RWPE2 (cell line): ENCODE data around the gene ZNF117.
A peak's percentile ranks its signal among the peaks of the same experiment; 100 is the strongest.
"Not testable (repeated sequence)": the region's sequence is repeated elsewhere in the genome, so short reads cannot be mapped to it uniquely, and the experiment has no call there.

Experiments
- ATAC-seq: fragments of 200-7000 bp; cut with Tn5 transposase; 3 replicates; pipeline ENCODE4 v1.9.1; 2021; ENCODE audit warnings: low read depth
- DNase-seq: peaks from one replicate; pipeline ENCODE4 v3.0.0-alpha.2; 2020; ENCODE audit warnings: low spot score
- H3K27ac ChIP-seq: fragments of 450-650 bp; 2 replicates; pipeline ENCODE4 v1.5.1; 2017; ENCODE audit warnings: mild to moderate bottlenecking; ENCODE audit not compliant: poor library complexity, severe bottlenecking
- H3K27me3 ChIP-seq: fragments of 250-450 bp; sonication (Bioruptor Pico); 2 replicates; pipeline ENCODE4 v1.5.1; 2021; ENCODE audit warnings: mild to moderate bottlenecking, moderate library complexity; ENCODE audit not compliant: insufficient read depth, poor library complexity, severe bottlenecking
- H3K36me3 ChIP-seq: fragments of 250-450 bp; sonication (Bioruptor Pico); 2 replicates; pipeline ENCODE4 v1.5.1; 2020; ENCODE audit warnings: low read depth, mild to moderate bottlenecking, moderate library complexity
- H3K4me1 ChIP-seq: fragments of 250-450 bp; sonication (Bioruptor Pico); 2 replicates; pipeline ENCODE4 v1.5.1; 2021; ENCODE audit warnings: mild to moderate bottlenecking, moderate library complexity; ENCODE audit not compliant: insufficient read depth, poor library complexity, severe bottlenecking
- H3K4me3 ChIP-seq: fragments of 250-450 bp; sonication (Bioruptor Pico); 2 replicates; pipeline ENCODE4 v1.5.1; 2021; ENCODE audit warnings: mild to moderate bottlenecking, moderate library complexity; ENCODE audit not compliant: severe bottlenecking
- H3K9me3 ChIP-seq: fragments of 250-450 bp; sonication (Bioruptor Pico); 2 replicates; pipeline ENCODE4 v1.5.1; 2021; ENCODE audit warnings: mild to moderate bottlenecking, moderate library complexity; ENCODE audit not compliant: severe bottlenecking
- TF ChIP-seq, protein P1 (sequence below): fragments of 450-650 bp; IDR thresholded peaks from one replicate; pipeline ENCODE4 v1.5.1; 2017; ENCODE audit warnings: mild to moderate bottlenecking, moderate library complexity; ENCODE audit not compliant: poor library complexity, severe bottlenecking

The ZNF117 gene

DNA sequence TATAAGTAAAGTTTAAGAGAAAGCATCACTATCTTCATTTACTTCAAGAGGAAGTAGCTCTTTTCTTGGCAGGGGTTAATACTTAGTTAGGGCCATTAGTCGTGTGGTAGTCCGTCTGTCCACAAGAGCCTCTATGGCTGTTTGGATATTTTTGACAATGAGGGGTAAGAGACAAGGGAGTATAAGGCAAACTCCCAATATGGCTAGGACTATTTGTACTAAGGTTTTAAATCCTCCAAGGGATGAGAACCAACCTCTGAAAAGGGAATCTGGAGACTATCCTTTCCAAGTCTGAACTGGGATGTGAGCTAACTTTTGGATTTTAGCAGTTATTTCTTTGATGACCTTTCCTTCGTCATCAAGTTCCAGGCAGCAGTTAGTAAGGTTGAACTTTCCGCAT is at the start of gene ZNF117:
TSS of gene ZNF117 (minus strand) at position 101 of the 400 bp plus-strand sequence.
- H3K27me3 ChIP-seq: no peaks in the 10 kb centered on the region
- H3K9me3 ChIP-seq: peaks cover 7% of the 10 kb centered on the region
- no peak within 1 kb of the TSS for H3K4me3 ChIP-seq
- H3K4me1 ChIP-seq: no peaks in the 10 kb centered on the region
- H3K36me3 ChIP-seq: no peaks in the 10 kb centered on the region
- TF ChIP-seq, protein P1, sequence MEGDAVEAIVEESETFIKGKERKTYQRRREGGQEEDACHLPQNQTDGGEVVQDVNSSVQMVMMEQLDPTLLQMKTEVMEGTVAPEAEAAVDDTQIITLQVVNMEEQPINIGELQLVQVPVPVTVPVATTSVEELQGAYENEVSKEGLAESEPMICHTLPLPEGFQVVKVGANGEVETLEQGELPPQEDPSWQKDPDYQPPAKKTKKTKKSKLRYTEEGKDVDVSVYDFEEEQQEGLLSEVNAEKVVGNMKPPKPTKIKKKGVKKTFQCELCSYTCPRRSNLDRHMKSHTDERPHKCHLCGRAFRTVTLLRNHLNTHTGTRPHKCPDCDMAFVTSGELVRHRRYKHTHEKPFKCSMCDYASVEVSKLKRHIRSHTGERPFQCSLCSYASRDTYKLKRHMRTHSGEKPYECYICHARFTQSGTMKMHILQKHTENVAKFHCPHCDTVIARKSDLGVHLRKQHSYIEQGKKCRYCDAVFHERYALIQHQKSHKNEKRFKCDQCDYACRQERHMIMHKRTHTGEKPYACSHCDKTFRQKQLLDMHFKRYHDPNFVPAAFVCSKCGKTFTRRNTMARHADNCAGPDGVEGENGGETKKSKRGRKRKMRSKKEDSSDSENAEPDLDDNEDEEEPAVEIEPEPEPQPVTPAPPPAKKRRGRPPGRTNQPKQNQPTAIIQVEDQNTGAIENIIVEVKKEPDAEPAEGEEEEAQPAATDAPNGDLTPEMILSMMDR: no peak
- DNase-seq (no peak), ATAC-seq (no peak)
- H3K27ac ChIP-seq: no peak within 1 kb of the TSS

DNA sequence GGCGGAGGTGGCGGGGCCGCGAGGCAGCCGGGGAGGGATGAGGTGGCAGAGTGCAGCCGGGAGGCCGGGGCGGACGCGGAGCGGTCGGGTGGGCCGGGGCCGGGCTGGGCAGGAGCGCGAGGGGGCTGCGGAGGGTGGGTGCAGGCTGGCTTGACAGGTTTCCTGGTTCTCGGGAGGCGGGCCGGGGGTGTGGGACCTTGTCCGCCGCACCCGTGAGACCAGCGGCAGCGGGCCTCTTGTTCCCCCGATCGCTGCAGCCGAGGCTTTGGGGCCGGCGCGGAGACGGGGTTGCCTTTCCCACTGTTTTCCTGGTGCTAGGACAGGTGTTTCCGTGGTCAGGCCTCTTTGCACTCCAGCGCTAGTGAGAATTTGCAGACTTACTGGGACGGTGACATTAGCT is 47.9 kb upstream of the ZNF117 start:
- peak; percentile 41; the same call in 2 of the 3 replicates for ATAC-seq
- not testable (repeated sequence) for H3K36me3 ChIP-seq, H3K27me3 ChIP-seq, H3K4me1 ChIP-seq, H3K9me3 ChIP-seq, DNase-seq
- H3K4me3 ChIP-seq: peak overlapping the region; percentile 55
- H3K27ac ChIP-seq: peak overlapping the region; percentile 13

DNA sequence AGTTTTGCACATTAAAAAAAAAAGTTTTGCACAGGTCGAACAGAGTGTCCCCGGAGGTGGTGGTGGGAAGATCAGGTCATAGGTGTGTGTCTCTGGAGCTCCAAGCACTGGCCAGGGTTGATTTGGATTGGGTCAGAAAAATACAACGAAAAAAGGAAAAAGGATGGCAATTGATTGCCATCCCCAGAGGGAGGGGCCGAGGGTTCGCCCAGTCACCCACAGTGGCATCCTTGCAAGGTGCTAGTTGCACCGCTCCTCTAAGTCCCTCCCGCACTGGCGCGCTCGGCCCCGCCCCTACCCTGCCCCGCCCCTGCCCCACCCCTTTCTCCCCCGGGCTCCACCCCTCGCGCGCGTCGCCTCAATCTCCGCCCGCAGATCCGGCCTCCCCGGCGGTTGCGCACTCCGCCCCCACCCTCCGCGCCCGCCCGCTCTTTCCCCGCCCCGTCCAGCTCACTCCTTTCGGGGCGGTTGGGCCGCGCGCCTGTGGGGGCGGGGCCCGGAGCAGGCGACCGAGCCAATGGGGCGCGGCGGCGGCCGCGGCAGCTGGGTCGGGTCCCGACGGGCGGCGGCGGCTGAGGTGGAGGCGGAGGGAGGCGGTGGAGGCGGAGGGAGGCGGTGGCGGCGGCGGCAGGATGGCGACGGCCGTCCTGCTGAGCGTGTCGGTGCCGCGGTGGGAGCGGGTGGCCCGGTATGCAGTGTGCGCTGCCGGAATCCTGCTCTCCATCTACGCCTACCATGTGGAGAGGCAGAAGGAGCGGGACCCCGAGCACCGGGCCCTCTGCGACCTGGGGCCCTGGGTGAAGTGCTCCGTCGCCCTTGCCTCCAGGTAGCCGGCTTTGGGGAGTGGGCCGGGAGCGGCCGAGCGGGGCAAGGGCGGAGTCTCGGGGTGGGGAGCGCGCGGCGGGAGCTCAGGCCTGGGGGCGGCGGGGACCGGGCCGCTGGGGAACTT is 47.2 kb upstream of the ZNF117 start:
- Histone ChIP-seq H3K4me1 (peaks cover 7% of the 10 kb centered on the region), H3K27me3 (no peaks in the 10 kb centered on the region), H3K27ac (peak overlapping the region; percentile 13), H3K4me3 (peak overlapping the region; percentile 55), H3K9me3 (no peaks in the 10 kb centered on the region), H3K36me3 (no peaks in the 10 kb centered on the region)
- peak; percentile 81 for ATAC-seq
- DNase-seq: peak; percentile 90
- TF ChIP-seq, protein P1: no peak

DNA sequence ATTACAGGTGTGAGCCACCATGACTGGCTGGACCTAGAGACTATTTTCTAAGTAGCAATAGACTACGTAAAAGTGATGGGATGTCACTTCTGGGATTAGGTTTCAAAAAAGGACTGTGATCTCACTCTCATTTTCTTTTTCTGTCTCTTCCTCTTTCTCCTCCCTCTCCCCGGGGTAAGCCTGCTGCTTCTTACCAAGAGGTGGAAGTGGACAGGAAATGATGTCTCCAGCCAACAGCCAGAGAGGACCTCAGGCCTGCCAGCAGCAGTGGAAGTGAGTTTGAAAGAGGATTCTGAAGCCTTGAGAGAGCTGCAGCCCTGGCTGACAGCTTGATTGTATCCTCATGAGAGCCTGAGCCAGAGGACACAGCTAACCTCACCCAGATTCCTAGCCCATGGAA is 45.7 kb upstream of the ZNF117 start:
- H3K4me3 ChIP-seq, H3K9me3 ChIP-seq, H3K4me1 ChIP-seq, H3K27ac ChIP-seq, ATAC-seq, DNase-seq, H3K36me3 ChIP-seq, H3K27me3 ChIP-seq: not testable (repeated sequence)

DNA sequence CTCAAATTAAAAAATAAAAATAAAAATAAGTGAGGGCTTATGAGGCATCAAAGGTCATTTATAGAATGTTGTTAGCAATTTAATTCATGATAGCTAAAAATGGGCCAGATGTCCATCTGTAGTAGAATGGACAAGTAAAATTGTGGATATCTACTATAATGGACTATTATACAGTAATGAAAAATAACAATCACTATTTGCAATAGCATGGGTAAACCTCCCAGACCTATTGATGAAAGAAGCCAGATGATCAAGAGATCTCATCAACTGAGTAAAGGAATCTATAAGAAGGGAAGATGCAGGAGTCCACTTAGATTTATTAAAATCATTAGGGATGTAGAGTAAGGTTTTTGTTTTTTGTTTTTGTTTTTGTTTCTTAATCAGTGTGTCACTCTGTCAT is 44.6 kb upstream of the ZNF117 start:
- not testable (repeated sequence) for H3K4me3 ChIP-seq, H3K4me1 ChIP-seq, H3K27me3 ChIP-seq, H3K36me3 ChIP-seq, H3K9me3 ChIP-seq, H3K27ac ChIP-seq, ATAC-seq, DNase-seq

DNA sequence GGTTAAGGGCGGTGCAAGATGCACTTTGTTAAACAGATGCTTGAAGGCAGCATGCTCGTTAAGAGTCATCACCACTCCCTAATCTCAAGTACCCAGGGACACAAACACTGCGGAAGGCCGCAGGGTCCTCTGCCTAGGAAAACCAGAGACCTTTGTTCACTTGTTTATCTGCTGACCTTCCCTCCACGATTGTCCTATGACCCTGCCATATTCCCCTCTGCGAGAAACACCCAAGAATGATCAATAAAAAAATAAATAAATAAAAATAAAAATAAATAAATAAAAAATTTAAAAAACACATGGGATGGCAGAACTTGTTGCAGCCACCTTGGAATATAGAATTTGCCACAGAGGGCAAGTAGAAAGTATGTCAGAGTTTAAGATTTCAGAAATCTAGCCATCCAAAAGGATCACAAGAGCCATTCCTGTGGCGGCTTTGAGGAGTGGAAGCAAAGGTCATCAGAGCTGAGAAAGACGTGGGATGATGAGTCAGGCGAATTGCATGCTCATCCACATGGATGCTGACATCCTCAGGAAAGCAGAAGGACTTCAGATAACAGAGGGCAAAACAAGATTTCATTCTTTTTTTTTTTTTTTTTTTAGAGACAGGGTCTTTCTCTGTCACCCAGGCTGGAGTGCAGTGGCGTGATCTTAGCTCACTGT is 43.4 kb upstream of the ZNF117 start:
- H3K36me3 ChIP-seq, H3K9me3 ChIP-seq, DNase-seq, H3K4me1 ChIP-seq, H3K27me3 ChIP-seq, H3K27ac ChIP-seq, H3K4me3 ChIP-seq, ATAC-seq: not testable (repeated sequence)

DNA sequence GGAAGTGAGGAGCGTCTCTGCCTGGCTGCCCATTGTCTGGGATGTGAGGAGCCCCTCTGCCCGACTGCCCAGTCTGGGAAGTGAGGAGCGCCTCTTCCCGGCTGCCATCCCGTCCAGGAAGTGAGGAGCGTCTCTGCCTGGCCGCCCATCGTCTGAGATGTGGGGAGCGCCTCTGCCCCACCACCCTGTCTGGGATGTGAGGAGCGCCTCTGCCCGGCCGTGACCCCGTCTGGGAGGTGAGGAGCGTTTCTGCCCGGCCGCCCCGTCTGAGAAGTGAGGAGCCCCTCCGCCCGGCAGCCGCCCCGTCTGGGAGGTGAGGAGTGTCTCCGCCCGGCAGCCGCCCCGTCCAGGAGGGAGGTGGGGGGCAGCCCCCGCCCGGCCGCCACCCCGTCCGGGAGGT is 42.6 kb upstream of the ZNF117 start:
- not testable (repeated sequence) for ATAC-seq, H3K27me3 ChIP-seq, H3K9me3 ChIP-seq, DNase-seq, H3K4me3 ChIP-seq, H3K27ac ChIP-seq, H3K4me1 ChIP-seq, H3K36me3 ChIP-seq

DNA sequence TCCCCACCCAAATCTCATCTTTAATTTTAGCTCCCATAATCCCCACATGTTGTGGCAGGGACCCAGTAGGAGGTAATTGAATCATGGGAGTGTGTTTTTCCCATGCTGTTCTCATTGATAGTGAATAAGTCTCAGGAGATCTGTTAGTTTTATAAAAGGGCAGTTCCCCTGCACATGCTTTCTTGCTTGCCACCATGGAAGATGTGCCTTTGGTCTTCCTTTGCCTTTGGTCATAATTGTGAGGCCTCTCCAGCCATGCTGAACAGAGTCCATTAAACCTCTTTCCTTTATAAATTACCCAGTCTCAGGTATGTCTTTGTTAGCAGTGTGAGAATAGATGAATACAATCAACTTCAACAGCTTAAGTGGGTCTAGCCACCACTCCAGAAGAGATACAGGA is 34.2 kb upstream of the ZNF117 start:
- H3K27me3 ChIP-seq, H3K27ac ChIP-seq, DNase-seq, ATAC-seq, H3K4me3 ChIP-seq, H3K9me3 ChIP-seq, H3K36me3 ChIP-seq, H3K4me1 ChIP-seq: not testable (repeated sequence)

DNA sequence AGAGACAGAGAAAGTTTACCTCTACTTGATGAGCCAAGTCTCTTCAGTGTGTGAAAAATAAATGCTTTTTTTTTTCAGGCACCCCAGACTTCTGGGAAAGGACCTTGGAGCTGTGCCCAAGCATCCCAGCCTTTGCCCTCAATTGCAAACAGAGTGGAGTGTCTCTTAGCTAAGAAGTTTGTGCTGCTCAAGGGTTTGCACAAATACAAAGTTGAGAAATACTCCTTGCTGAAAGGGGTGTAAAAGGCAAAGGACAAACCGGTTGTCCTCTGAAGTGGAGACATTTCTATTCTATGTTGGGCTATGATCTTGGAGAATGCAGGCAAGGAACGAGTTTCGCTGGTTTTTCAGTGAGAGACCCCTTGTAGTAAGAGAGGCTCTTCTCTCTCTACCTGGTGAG is 30.1 kb upstream of the ZNF117 start:
- not testable (repeated sequence) for H3K27ac ChIP-seq, H3K27me3 ChIP-seq, H3K4me3 ChIP-seq, H3K9me3 ChIP-seq, H3K36me3 ChIP-seq, ATAC-seq, DNase-seq, H3K4me1 ChIP-seq
